Fibroblast of lung (primary cell): ENCODE data around the gene SVEP1. TPM values are rescaled to one million over a fixed set of nuclear protein-coding genes. Genes with fewer than 3 reads are reported as not detected.

ENCODE experiments used
- DNase-seq, 2 donors: peaks; one replicate each; pipeline versions ENCODE4 v3.0.0 to v3.0.0-alpha.2; 2010; ENCODE audit warnings: low read depth in 2 of 2
- H2AFZ ChIP-seq: 2 replicates; pipeline ENCODE4 v1.5.1; 2012; ENCODE audit warnings: low read length, control low read depth, inconsistent platforms
- H3K27ac ChIP-seq: 2 replicates; pipeline ENCODE4 v1.5.1; 2011; ENCODE audit warnings: low read length, control low read depth; ENCODE audit not compliant: insufficient read depth
- H3K27me3 ChIP-seq: 2 replicates; pipeline ENCODE4 v1.5.1; 2011; ENCODE audit warnings: mild to moderate bottlenecking, low read length; ENCODE audit not compliant: control insufficient read depth, insufficient read depth
- H3K36me3 ChIP-seq: 2 replicates; pipeline ENCODE4 v1.5.1; 2011; ENCODE audit warnings: low read length; ENCODE audit not compliant: control insufficient read depth, insufficient read depth
- H3K4me1 ChIP-seq: 2 replicates; pipeline ENCODE4 v1.5.1; 2011; ENCODE audit warnings: low read length; ENCODE audit not compliant: control insufficient read depth, insufficient read depth; ENCODE audit errors: extremely low read depth
- H3K4me2 ChIP-seq: 2 replicates; pipeline ENCODE4 v1.5.1; 2011; ENCODE audit warnings: low read length, control low read depth; ENCODE audit not compliant: insufficient read depth; ENCODE audit errors: extremely low read depth
- H3K4me3 ChIP-seq, 4 experiments: fragments of 200-600 bp in 1 of 4; sonication (generic) in 1 of 4; replicated peaks in 1 of 4; 2 replicates each; pipeline ENCODE4 v1.5.1; 2011 to 2016; ENCODE audit warnings: low read length in 4 of 4, low read depth in 3 of 4, mild to moderate bottlenecking in 3 of 4, control low read depth in 2 of 4, inconsistent platforms in 1 of 4, mixed read lengths in 1 of 4; ENCODE audit not compliant: insufficient read depth in 1 of 4; ENCODE audit errors: control extremely low read depth in 1 of 4
- H3K79me2 ChIP-seq: 2 replicates; pipeline ENCODE4 v1.5.1; 2012; ENCODE audit warnings: mild to moderate bottlenecking, low read length, inconsistent platforms; ENCODE audit not compliant: control insufficient read depth, insufficient read depth
- H3K9ac ChIP-seq: 2 replicates; pipeline ENCODE4 v1.5.1; 2011; ENCODE audit warnings: mild to moderate bottlenecking, low read length, control low read depth; ENCODE audit not compliant: insufficient read depth
- H3K9me3 ChIP-seq: 2 replicates; pipeline ENCODE4 v1.5.1; 2012; ENCODE audit warnings: low read depth, low read length; ENCODE audit not compliant: control insufficient read depth, insufficient read depth
- H4K20me1 ChIP-seq: 2 replicates; pipeline ENCODE4 v1.5.1; 2011; ENCODE audit warnings: low read length; ENCODE audit not compliant: control insufficient read depth, insufficient read depth; ENCODE audit errors: extremely low read depth
- EZH2 ChIP-seq: IDR thresholded peaks from 2 replicates; pipeline ENCODE4 v1.5.1; 2012; ENCODE audit warnings: low read length, control low read depth, mild to moderate bottlenecking; ENCODE audit errors: missing control alignments
- polyA plus RNA-seq, 2 donors: library from polyadenylated mRNA; depleted of rRNA in 1 of 2; stranded (reverse) in 1 of 2; unstranded in 1 of 2; fragments of >200 nt; gene quantifications; 2 replicates each; pipeline ENCODE4 v1.2.1, GENCODE V29; 2011 to 2012; ENCODE audit warnings: missing spikeins in 1 of 2
- total RNA-seq: library from RNA; depleted of rRNA; stranded (reverse); fragments of >200 nt; gene quantifications from 2 replicates; pipeline ENCODE4 v1.2.1, GENCODE V29; 2014
- TF ChIP-seq, protein P1 (sequence below), 2 donors: IDR thresholded peaks in 1 of 2; conservative IDR thresholded peaks in 1 of 2; 1 replicate in 1 of 2; 2 replicates in 1 of 2; pipeline ENCODE4 v1.5.1; 2011 to 2012; ENCODE audit warnings: low read length in 2 of 2, control low read depth in 1 of 2, inconsistent platforms in 1 of 2, low read depth in 1 of 2, mild to moderate bottlenecking in 1 of 2

Gene SVEP1
- total and polyA plus RNA-seq, 2 donors (not counting 1 experiment from before 2014, with no cell fraction given), result 46.3 to 96.9 TPM

DNA sequence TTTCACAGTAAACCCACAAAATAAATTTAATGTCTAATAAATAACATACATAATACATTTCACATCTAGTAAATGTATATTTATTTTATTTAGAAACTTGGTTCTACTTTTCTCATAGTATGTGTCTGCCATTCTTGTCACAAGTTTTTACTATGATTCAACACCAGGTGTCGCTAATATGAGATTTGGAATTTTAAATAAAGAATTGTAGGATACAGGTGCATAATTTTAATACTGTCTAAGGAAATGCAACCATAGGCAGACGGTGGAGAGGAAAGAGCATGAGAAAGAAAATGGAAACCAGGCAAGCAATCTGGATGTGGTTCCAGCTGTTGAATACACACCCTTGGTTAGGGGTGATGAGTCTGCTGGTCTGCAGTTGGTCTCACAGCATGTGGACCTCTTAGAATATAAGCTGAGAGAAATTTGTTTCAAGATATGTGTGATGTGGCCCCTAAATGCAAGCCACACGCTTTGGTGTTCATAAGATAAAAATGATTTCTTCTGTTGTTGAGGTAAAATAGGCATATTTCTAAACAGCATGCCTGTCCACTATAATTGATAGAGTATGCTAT, 127.2 kb downstream of the SVEP1 start:
- no peak overlapping the region for H3K27ac ChIP-seq
- no peaks in the 10 kb centered on the region for H4K20me1 ChIP-seq
- H2AFZ ChIP-seq, result no peak overlapping the region
- DNase-seq, result peak in 1 of 2 donors; percentile 43
- H3K4me1 ChIP-seq, result no peaks in the 10 kb centered on the region
- no peaks in the 10 kb centered on the region for H3K27me3 ChIP-seq
- H3K36me3 ChIP-seq, result peaks cover 3% of the 10 kb centered on the region
- no peak for TF ChIP-seq EZH2
- TF ChIP-seq, protein P1, sequence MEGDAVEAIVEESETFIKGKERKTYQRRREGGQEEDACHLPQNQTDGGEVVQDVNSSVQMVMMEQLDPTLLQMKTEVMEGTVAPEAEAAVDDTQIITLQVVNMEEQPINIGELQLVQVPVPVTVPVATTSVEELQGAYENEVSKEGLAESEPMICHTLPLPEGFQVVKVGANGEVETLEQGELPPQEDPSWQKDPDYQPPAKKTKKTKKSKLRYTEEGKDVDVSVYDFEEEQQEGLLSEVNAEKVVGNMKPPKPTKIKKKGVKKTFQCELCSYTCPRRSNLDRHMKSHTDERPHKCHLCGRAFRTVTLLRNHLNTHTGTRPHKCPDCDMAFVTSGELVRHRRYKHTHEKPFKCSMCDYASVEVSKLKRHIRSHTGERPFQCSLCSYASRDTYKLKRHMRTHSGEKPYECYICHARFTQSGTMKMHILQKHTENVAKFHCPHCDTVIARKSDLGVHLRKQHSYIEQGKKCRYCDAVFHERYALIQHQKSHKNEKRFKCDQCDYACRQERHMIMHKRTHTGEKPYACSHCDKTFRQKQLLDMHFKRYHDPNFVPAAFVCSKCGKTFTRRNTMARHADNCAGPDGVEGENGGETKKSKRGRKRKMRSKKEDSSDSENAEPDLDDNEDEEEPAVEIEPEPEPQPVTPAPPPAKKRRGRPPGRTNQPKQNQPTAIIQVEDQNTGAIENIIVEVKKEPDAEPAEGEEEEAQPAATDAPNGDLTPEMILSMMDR (conservative IDR thresholded peaks at IDR 0.05 in 1 of 2, IDR thresholded peaks at IDR 0.05 in 1 of 2; ENCODE audit: low read depth in 1 of 2, low read length in 2 of 2), result peak; percentile 12 to 33
- H3K79me2 ChIP-seq, result no peaks in the 10 kb centered on the region
- no peak overlapping the region for H3K4me3 ChIP-seq
- no peaks in the 10 kb centered on the region for H3K9me3 ChIP-seq
- H3K4me2 ChIP-seq, result no peak overlapping the region
- no peak overlapping the region for H3K9ac ChIP-seq

DNA sequence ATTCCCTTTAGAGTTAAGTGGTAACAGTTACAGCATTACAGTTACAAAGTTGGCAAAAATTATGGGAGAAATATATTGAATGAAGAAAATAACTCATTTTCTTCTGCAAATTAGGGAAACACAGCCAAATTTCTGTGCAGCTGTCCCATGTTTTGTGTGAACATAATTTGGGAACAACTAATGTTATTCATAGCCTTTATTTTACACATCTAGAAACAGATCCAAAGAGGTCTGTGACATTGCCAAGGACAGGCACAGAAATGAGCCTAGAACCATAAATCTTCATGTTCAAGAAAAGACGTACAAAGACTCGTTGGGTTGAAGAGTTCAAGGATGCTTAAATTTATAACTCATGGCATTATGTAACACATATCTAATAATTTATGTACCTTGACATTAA, 127.8 kb downstream of the SVEP1 start:
- Histone ChIP-seq H3K79me2 (no peaks in the 10 kb centered on the region), H3K27ac (no peak overlapping the region), H4K20me1 (no peaks in the 10 kb centered on the region), H3K4me1 (no peaks in the 10 kb centered on the region), H3K4me3 (no peak overlapping the region), H3K36me3 (peaks cover 2% of the 10 kb centered on the region), H2AFZ (no peak overlapping the region), H3K27me3 (no peaks in the 10 kb centered on the region), H3K9ac (no peak overlapping the region), H3K9me3 (no peaks in the 10 kb centered on the region), H3K4me2 (no peak overlapping the region)
- no peak for DNase-seq
- no peak for TF ChIP-seq EZH2
- TF ChIP-seq, protein P1 (conservative IDR thresholded peaks at IDR 0.05 in 1 of 2, IDR thresholded peaks at IDR 0.05 in 1 of 2; ENCODE audit: low read depth in 1 of 2, low read length in 2 of 2), result no peak

DNA sequence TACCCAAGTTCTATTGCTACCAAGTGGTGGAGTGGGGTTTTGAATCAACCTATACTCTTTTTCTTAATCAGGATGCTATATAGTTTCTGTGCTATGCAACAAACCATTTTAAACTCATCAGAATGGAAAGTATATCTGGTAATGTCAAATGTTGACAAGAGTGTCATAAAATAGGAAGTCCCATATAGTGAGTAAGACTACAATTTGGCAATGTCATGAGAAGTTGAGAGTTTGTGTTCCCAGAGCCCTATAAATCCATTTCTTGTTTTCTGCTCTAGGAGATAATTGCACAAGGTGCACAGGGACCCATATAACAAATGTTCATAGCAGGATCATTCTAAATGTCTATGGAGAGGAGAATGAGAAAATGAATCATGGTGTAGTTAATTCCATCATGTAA, 132.1 kb downstream of the SVEP1 start:
- H3K79me2 ChIP-seq, result no peaks in the 10 kb centered on the region
- H3K27ac ChIP-seq, result no peak overlapping the region
- no peaks in the 10 kb centered on the region for H4K20me1 ChIP-seq
- no peak overlapping the region for H2AFZ ChIP-seq
- DNase-seq, result no peak
- no peaks in the 10 kb centered on the region for H3K27me3 ChIP-seq
- H3K4me2 ChIP-seq, result no peak overlapping the region
- no peak overlapping the region for H3K9ac ChIP-seq
- H3K4me1 ChIP-seq, result peaks cover 7% of the 10 kb centered on the region
- H3K9me3 ChIP-seq, result no peaks in the 10 kb centered on the region
- TF ChIP-seq, protein P1 (conservative IDR thresholded peaks at IDR 0.05 in 1 of 2, IDR thresholded peaks at IDR 0.05 in 1 of 2; ENCODE audit: low read depth in 1 of 2, low read length in 2 of 2), result no peak
- TF ChIP-seq EZH2, result no peak
- peaks cover 2% of the 10 kb centered on the region for H3K36me3 ChIP-seq
- H3K4me3 ChIP-seq, result no peak overlapping the region
